GM19372 (cell line): ENCODE measurements around the gene ARHGAP28.
"Not testable (repeated sequence)": the region's sequence is repeated elsewhere in the genome, so short reads cannot be mapped to it uniquely, and the experiment has no call there.

ENCODE experiments used
- ATAC-seq: cut with Tn5 transposase; IDR thresholded peaks from one replicate; pipeline ENCODE4 v1.9.1; 2021; ENCODE audit warnings: mild to moderate bottlenecking, low read depth, moderate library complexity; ENCODE audit not compliant: unreplicated experiment

The ARHGAP28 gene

DNA sequence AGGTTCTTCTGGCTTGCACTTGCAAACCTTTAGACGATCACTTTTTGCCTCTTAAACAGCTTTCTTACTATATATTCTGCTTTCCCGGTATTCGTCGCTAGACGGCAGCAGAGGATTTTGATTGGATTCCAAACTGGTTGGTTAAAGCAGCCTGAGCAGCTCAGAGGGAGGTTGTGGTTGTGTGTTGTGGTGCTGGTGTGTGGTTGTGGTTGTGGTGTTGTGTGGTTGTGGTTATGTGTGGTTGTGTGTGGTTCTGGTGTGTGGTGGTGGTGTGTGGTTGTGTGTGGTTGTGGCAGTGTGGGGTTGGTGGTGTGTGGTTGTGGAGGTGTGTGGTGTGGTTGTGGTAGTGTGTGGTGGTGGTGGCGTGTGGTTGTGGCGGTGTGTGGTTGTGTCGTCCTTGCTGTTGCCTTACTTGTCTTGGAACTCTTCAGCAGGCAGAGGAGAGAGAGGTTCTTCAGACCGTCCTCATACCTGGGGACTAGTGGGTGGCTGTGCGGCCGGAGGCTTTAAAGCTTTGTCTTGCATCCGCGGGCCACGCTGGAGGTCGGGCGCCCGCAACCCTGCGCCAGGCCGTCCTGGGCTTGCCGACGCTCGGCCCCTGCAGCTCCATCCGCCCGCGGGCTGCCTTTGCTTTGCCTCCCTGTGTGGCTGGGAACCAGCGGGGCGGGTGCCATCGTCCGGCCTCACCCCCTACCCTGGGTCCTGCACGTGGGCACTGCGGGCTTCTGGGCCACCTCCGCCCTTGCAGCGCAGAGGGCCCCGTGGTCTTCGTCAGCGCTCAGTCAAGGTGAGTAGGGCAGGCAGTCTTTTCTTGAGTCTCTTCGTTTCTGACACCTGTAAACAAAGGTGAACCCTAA is 190.8 kb downstream of the ARHGAP28 start:
- no peak for ATAC-seq

DNA sequence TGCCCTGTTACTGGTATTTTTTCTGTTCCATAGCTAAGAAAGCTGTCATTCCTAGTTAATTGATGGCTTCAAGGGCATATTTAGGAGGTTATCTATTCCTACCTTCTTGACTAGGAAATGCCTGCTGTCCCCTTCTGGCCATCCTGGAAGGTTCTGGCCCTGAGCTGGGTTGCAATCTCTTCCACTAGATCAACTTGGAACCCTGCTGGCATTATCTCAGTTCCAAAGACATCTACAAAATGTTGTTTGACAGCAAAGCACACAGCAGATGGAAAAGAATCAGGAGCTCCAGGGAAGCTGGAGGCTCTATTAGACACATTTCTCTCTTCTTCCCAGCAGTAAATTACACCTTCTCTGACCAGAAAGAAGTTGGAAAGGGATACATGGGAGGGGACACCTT is 192.1 kb downstream of the ARHGAP28 start:
- ATAC-seq, result no peak

DNA sequence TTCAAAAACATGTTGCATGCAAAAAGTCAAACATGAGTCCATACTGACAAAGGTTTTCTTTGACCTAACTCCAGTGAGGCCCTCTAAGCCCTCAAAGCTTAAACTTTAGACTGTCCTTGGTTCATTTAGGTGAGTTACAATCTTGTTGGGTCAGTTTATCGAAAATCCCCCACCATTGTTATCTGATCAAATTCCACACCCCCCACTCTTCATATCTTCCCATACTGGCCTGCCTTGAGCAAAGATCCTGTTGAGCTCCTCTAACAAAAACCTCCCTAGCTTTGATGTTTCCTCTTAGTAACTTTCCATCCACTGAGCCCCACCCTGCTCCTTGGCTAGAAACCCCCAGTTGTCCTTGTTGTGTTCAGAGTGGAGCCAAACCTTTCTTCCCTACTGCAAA is 193.7 kb downstream of the ARHGAP28 start:
- no peak for ATAC-seq

DNA sequence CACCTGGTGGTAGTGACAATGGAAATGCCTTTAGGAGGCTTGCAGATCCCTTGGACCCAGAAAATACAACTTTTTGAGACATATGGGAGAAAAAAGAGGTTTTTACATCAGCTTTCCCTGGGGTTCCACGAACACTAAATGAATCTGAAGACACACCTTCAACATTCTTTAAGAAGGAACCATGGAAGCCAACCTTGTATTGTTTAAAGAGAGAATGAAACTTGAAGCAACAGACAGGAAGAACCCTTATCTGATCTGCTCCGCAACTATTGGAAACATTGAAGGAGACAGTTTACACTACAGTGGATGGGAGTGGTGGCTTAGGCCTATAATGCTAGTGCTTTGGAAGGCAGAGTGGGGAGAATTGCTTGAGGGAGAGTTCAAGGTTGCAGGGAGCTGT is 197.6 kb downstream of the ARHGAP28 start:
- no peak for ATAC-seq

DNA sequence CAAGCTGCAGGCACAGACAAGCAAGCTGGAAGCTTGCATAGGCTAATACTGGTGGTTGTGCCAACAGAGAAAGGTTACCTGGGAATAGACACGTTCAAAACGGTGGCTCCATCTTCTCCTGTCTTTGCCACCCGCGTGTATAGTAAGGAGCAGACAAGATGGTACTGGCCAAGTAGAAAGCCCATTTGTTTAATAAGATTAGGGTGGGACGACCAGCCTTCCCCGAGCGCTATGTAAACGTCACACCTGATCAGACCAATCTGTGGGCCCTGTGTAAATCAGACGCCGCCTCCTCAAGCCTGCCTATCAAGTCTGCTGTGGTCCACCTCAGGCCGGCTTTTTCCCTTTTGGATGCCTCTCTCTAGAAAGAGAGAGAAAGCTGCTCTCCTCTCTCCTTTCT is 198.8 kb downstream of the ARHGAP28 start:
- no peak for ATAC-seq

DNA sequence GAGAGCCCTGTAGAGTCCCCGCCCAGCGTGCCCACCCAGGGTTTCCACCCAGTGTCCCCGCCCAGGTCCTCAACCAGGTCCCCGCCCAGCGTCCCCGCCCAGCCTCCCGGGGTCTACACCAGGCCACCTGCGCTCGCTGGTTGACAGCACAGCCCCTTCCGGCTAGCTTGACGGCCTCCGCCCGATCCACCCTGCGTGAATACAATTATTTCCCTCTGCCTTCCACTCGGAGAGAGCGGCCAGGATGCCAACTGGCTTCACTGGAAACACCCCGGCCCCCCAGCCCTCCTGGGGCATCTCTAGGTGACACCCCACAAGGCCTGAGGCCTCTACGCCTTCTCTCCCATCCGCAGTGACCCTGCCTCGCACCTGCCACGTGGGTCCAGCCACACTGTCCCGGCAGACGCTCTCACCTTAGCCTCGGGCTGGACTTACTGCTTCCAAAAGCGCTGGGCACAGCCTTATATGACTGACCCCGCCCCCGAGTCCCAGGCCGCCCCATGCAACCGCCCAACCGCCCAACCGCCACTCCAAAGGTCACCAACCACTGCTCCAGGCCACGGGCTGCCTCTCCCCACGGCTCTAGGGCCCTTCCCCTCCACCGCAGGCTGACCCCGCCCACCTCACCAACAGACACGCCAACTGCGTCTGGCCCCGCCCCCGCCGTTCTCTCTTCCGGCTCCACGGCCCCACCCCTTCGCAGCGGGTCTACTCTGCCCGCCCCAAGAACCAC is 200.0 kb downstream of the ARHGAP28 start:
- no peak for ATAC-seq

DNA sequence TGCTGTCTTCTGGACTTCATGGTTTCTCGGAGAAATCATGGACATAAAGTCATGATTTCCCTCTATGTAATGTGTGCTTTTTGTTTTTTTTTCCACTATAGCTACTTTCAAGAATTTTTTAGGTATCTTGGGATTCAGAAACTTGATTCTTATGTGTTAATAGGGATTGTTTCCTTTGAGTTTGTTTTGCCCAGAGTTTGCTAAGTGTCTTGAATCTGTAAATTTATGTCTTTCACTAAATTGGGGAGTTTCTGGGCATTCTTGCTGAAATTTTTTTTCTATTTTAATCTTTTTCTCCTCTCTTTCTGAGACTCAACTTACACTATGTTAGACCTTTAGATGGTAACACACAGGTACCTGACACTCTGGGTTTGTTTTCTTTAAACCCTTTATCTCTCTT is 205.3 kb downstream of the ARHGAP28 start:
- ATAC-seq, result no peak

DNA sequence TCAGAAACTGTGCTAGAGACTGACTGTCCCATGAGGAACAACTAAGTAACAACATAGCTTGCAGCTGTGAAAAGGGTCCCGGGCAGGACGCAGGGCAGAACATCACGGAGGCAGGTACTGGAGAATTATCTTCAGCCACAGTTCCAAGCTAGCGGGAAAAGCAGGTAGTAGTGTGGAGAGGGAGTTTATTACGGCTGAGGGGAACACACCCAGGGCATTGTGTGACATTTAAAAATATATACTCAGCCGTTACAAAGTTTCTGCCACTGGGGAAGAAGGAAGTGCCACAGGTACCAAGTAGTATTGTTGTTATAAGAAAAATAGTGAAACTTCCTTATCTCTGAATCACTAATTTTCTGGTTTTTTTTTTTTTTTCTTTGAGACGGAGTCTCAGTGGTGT is 208.5 kb downstream of the ARHGAP28 start:
- no peak for ATAC-seq

DNA sequence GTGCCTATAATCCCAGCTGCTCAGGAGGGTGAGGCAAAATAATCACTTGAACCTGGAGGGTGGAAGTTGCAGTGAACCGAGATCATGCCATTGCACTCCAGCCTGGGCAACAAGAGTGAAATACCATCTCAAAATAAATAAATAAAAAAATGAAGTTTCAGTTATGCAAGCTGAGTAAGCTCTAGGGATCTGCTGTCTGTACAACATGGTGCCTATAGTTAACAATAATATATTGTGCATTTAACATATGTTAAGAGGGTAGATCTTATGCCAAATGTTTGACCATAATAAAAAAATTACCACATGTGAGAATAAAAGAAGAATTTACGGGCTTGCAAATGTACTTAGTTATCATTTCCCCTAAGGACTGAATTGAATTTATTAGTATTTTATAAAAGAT is 208.9 kb downstream of the ARHGAP28 start:
- ATAC-seq, result not testable (repeated sequence)

DNA sequence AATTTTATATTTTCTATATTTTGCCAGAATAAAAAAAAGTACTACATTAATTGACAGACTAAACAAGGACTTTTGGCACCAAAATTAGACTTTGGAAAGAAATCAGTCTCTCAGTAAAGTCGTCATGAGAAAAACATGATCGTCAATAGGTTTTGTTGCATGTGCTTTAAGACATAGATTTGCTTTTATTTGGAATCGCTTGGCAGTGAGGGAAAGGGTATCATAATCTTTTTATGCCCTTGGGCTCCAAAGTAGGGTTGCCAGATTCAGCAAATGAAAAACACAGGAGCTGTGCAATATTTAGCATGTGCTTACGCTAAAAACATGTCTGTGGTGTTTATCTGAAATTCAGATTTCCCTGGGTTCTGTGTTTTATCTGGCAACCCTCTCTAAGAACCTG is 210.5 kb downstream of the ARHGAP28 start:
- no peak for ATAC-seq

DNA sequence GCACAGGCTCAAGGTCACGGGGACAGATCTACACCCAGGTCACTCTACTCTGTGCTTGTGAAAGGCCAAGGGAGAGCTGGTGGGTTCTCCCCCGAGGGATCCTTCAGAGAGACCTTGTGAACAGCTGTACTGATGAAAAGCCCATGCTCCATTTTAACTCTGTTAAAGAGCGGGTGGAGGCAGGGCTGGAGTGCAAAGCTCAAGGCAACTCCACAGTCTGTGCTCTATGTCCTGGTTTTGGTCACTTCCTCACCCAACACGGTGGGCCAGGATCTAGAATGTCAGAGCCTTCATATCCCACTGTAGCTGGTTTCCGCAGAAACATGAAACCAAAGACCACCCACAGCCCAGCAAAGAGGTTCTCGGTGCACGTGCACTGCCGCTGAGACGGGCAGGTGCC is 210.9 kb downstream of the ARHGAP28 start:
- ATAC-seq, result no peak

DNA sequence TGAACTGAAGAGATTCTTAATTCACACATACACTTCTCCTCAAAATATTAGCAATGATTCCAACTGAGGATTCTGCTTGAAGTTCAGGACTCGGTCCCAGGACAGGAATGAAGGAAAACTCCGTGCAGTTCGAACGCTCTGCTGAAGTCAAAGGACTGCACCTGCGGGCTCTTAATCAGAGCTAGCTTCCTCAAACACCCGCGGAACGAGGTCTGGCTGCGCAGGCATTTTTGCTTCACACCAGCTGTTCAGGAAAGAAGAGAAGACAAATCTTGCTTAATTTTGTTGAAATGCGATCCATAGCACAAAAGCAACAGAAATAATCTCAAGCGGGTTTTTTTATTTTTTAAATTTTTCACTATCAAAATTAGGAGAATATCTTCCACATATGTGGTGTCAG is 212.5 kb downstream of the ARHGAP28 start:
- no peak for ATAC-seq

DNA sequence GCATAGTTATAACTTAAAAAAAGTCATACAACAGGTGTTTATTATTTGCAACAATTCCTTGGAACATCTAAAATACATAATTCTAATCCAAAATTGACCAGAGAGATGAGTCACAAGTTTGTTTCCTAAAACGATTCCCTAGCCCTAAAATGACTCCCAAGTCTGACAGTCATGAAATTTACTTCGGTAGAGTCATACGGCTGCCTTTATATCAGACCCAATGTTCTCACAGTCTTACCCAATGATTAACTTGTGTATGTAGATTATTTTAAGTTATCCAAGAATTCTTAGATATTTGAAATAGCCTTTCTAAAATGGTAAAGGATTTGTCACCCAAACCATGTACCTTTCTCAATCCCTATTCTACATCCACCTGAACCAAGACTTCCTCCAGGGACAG is 213.2 kb downstream of the ARHGAP28 start:
- no peak for ATAC-seq

DNA sequence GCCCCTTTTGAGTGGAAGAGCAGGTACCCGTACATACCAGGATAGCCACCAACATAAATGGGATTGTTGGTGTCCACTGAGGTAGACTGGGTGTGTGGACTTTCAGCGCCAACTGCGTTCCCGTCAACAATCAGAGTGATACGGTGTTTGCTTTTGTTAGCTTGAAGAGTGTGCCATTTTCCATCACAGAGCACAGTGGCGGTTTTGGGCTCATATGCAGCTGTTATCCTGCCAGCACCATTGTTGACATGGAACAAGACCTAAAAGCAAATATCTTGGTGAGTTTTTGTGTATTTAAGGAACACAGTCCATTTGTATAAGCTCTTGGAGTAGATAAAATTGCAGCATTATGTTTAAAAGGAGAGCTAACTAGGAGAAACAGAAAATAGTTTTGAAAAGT is 213.6 kb downstream of the ARHGAP28 start:
- ATAC-seq, result no peak

DNA sequence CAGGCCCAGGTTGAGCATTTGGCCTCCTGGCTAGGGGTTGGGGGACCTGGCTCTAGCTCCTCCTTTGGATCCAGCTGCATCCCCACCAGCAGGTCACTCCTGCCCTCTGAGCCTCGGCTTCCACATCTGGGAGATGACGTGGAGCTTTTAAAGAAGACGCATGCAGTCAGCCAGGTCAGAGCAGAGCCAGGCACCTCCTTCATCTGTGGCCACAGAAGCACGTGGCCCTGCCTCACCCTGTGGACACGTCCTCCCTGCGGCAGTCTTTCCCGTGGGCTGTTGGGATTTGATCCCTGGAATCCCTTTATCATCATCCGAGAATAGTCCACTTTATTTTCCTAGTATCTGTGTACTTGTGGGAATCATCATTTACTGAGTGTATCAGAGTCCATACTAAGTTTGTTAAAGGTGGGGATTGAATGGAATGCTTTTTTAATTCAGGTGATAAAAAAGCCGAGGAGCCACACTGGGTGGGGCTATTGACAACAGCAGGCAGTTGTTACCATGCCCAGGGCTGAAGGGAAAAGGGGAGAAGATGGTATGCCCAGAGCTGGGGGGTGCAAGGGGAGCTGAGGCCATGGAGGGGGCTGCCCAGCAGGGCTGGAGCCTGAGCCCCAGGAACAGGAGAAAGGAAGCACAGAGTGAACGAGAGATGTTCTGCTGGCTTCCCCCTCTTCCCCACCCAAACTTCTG is 218.0 kb downstream of the ARHGAP28 start:
- no peak for ATAC-seq

DNA sequence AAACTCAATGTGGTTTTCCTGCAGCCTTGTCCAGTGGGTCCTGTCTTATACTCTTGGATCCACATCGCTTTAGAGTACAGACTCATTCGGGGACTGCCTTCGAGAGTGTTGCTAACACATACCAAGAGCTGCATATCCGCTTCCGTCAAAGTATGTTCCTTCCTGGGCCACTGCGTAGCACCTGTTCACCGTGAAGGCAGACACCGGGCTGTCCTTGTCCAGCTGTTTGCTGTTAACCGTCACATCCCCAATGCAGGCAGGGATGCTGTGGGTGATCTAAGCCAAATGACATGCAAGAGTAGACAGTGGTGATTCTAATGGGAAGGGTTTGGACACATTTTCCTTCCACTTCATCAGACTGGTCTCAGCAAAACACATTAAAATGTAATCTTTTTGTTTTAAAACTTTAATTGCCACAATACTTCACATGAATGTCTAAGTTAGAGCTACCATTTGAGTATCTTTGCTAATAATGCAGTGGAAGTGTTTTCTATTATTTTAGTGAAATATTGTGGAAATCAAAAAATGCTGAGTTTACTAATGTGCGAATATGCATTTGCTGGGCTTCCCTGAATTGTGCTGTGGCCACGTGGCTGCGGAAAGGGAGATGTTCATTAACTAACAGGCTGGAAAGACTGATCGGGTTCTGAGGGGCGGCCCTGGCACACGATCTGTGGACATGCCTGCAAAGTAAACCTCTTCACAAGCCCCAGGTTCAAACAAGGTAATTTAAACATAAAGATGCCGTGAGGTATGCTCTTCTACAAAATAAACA is 219.0 kb downstream of the ARHGAP28 start:
- ATAC-seq, result no peak

DNA sequence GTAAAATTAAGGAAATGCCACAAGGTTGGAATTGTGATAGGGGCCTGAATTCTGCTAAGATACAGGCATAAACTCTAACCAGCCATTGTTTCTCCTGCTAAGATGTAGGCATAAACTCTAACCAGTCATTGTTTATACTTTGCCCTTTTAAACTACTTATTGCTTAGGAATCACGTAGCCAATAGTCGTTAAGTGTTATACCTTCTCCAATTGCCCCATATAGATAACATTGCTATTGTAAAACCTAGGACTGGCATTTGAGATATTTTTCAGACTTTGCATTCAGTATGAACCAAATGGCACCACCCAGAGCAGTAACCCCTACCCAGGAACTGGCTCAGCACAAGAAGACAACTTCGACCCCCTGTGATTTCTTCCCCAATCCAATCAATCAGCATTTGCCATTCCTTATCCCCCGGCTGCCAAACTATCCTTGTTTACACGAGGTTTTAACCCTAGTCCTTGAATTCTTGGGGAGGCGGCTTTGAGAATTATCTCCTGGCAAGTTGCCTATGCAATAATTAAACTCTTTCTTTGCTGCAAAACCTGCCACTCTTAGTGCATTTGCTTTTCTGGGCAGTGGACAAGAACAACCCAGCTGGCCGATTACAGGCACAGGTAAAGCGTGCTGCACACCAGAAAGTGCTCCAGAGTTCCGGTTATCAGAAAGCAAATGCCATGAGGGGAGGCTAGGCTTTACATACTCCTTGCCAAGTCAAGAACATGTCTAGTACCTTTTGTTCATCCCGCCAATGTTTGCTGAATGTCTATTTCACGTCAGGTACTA is 220.5 kb downstream of the ARHGAP28 start:
- no peak for ATAC-seq

DNA sequence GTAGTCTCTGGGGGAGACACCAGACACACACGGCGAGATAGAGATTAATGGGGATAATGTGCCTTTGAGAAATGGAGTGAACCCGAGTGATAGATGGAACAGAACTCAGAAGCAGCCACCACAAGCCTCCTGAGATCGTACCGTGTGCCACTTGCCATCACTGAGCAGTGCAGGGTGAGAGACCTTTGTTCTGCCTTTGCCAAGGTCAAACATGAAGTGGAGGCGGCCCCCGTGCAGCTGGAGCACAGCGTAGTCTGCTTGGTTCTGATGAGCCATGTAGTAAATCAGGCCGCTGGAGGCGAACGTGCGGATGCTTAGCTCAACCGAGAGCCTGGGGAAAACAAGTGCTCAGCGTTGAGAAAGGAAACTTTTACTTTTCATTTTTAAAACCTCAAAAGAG is 221.1 kb downstream of the ARHGAP28 start:
- ATAC-seq, result no peak

DNA sequence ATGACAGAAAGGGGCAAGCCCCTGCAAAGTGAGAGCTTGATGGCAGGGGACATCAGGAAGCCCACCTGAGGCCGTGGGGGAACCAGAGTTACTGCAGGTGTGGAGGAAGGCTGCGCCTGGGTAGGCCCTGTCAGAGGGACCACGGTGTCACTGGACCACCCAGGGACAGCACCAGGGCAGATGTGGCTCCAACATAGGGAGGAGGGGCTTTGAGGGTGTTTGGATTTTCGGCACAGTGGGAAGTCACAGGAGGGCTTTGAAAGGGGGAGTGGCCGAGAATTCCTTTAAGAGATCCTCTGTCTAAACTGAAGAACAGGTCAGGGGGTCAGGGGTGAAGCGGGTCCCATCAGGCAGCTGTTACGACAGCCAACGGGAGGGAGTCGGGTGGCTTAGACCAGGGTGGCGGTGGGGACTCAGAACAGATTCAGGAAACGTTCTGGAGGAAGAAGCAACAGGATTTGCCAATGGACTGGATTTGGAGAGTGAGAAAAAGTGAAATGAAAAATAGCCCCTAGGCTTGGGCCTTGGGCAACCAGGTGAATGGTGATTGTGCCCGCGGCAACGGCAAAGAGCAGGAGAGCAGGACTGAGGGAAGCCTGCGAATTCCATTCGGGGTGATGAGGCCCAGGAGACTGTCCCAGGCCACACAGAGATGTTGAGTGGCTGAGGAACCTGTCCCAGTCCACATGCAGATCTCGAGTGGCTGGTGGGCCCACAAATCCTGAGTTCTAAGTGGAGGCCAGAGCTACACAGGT is 222.0 kb downstream of the ARHGAP28 start:
- no peak for ATAC-seq
